SK-N-SH (cell line): ENCODE data around the gene FAM78B. TPM values are rescaled to one million over a fixed set of nuclear protein-coding genes. Genes with fewer than 3 reads are reported as not detected.

Experiments
- CTCF ChIA-PET: fragments of 300-600, 350-600 bp; formaldehyde crosslinking; extraction: SDS; loops from one replicate; lab custom pipeline; 2021; lab: Yijun Ruan, JAX
- POLR2A ChIA-PET: fragments of 350-600 bp; sonication (Branson Sonifier 250); formaldehyde crosslinking; extraction: SDS; loops from one replicate; lab custom pipeline; 2020; ENCODE audit warnings: antibody characterized with exemption, inconsistent platforms; lab: Yijun Ruan, JAX
- DNase-seq: peaks from one replicate; pipeline ENCODE4 v3.0.0; 2012
- H2AFZ ChIP-seq: fragments of 200-600 bp; sonication (generic); 2 replicates; pipeline ENCODE4 v1.8.1; 2016; ENCODE audit warnings: antibody characterized with exemption, mild to moderate bottlenecking, low read depth
- H3F3A ChIP-seq: fragments of 200-600 bp; sonication (generic); replicated peaks from 2 replicates; pipeline ENCODE3; 2016; ENCODE audit warnings: antibody characterized with exemption, mild to moderate bottlenecking; ENCODE audit not compliant: insufficient read depth
- H3K27ac ChIP-seq, 2 experiments: fragments of 200-500 bp in 1 of 2; fragments of 200-600 bp in 1 of 2; sonication (Bioruptor generic) in 1 of 2; sonication (generic), shearing (Covaris generic) in 1 of 2; 2 replicates each; pipeline versions ENCODE4 v1.5.1 to v1.6.1; 2014 to 2016; ENCODE audit warnings: low read depth in 2 of 2, inconsistent platforms in 1 of 2, low read length in 1 of 2, mild to moderate bottlenecking in 1 of 2, mixed read lengths in 1 of 2
- H3K27me3 ChIP-seq: fragments of 200-600 bp; sonication (generic), shearing (Covaris generic); 2 replicates; pipeline ENCODE4 v1.6.1; 2016; ENCODE audit warnings: mixed run types; ENCODE audit not compliant: insufficient read depth
- H3K36me3 ChIP-seq, 2 experiments: fragments of 200-500 bp in 1 of 2; fragments of 200-600 bp in 1 of 2; sonication (Bioruptor generic) in 1 of 2; sonication (generic) in 1 of 2; replicated peaks in 1 of 2; 2 replicates each; pipeline versions ENCODE3 to v1.5.1; 2014 to 2016; ENCODE audit warnings: low read length in 1 of 2, mild to moderate bottlenecking in 1 of 2; ENCODE audit not compliant: insufficient read depth in 2 of 2, control insufficient read depth in 1 of 2
- H3K4me1 ChIP-seq, 2 experiments: fragments of 200-500 bp in 1 of 2; fragments of 200-600 bp in 1 of 2; sonication (Bioruptor generic) in 1 of 2; sonication (generic), shearing (Covaris generic) in 1 of 2; 2 replicates each; pipeline versions ENCODE4 v1.5.1 to v1.6.1; 2014 to 2016; ENCODE audit warnings: low read depth in 1 of 2, low read length in 1 of 2, mixed run types in 1 of 2; ENCODE audit not compliant: insufficient read depth in 2 of 2, control insufficient read depth in 1 of 2
- H3K4me2 ChIP-seq: fragments of 200-600 bp; sonication (generic), shearing (Covaris generic); 2 replicates; pipeline ENCODE4 v1.6.1; 2017; ENCODE audit warnings: mixed run types
- H3K4me3 ChIP-seq, 2 experiments: fragments of 200-500 bp in 1 of 2; fragments of 200-600 bp in 1 of 2; sonication (Bioruptor generic) in 1 of 2; sonication (generic), shearing (Covaris generic) in 1 of 2; 2 replicates each; pipeline versions ENCODE4 v1.5.1 to v1.8.1; 2014 to 2016; ENCODE audit warnings: low read depth in 2 of 2, inconsistent platforms in 1 of 2, low read length in 1 of 2, mild to moderate bottlenecking in 1 of 2, mixed read lengths in 1 of 2, moderate library complexity in 1 of 2
- H3K79me2 ChIP-seq: fragments of 200-600 bp; sonication (generic); 2 replicates; pipeline ENCODE4 v1.8.1; 2017; ENCODE audit warnings: mild to moderate bottlenecking; ENCODE audit not compliant: insufficient read depth
- H3K9ac ChIP-seq: fragments of 200-600 bp; sonication (generic); 2 replicates; pipeline ENCODE4 v1.6.1; 2017; ENCODE audit warnings: mixed run types
- H3K9me2 ChIP-seq: fragments of 200-600 bp; sonication (generic); 2 replicates; pipeline ENCODE4 v1.6.1; 2017; ENCODE audit warnings: mixed run types
- H3K9me3 ChIP-seq: fragments of 200-600 bp; sonication (generic); 2 replicates; pipeline ENCODE4 v1.6.1; 2017; ENCODE audit warnings: mixed run types, mild to moderate bottlenecking, moderate library complexity
- H4K20me1 ChIP-seq: fragments of 200-600 bp; sonication (generic); 2 replicates; pipeline ENCODE4 v1.6.1; 2017; ENCODE audit warnings: mild to moderate bottlenecking, mixed run types; ENCODE audit not compliant: insufficient read depth
- CHD2 ChIP-seq: fragments of 150-350 bp; IDR thresholded peaks from 2 replicates; pipeline ENCODE4 v1.6.1; 2018; ENCODE audit warnings: low read length; ENCODE audit not compliant: partially characterized antibody
- ELF1 ChIP-seq: IDR thresholded peaks from 2 replicates; pipeline ENCODE4 v1.4.0; 2012
- EZH2phosphoT487 ChIP-seq: fragments of 200-600 bp; sonication (generic); IDR thresholded peaks from 2 replicates; pipeline ENCODE4 v1.6.1; 2017; ENCODE audit warnings: low read depth, mixed run types, mild to moderate bottlenecking, antibody characterized with exemption, moderate library complexity, borderline replicate concordance
- FOSL2 ChIP-seq: IDR thresholded peaks from 2 replicates; pipeline ENCODE4 v1.4.0; 2012; ENCODE audit warnings: low read depth, mild to moderate bottlenecking, moderate library complexity, borderline replicate concordance
- FOXJ3 ChIP-seq: sonication (generic); formaldehyde crosslinking; IDR thresholded peaks from 2 replicates; pipeline ENCODE4 v1.5.1; 2020; ENCODE audit warnings: mild to moderate bottlenecking, missing genetic modification reagents
- GABPA ChIP-seq: IDR thresholded peaks from 2 replicates; pipeline ENCODE4 v1.4.0; 2012; ENCODE audit warnings: low read depth, mild to moderate bottlenecking
- GATA2 ChIP-seq: sonication (generic); formaldehyde crosslinking; IDR thresholded peaks from 2 replicates; pipeline ENCODE4 v1.5.0; 2020; ENCODE audit warnings: mild to moderate bottlenecking, missing genetic modification reagents
- PBX3 ChIP-seq: IDR thresholded peaks from 2 replicates; pipeline ENCODE4; 2012
- RFX5 ChIP-seq: IDR thresholded peaks from 2 replicates; pipeline ENCODE4 v1.6.1; 2012; ENCODE audit warnings: mild to moderate bottlenecking, improper control_type of control experiment, low read length
- RXRA ChIP-seq: IDR thresholded peaks from 2 replicates; pipeline ENCODE4 v1.4.0; 2012; ENCODE audit warnings: low read depth, mild to moderate bottlenecking, borderline replicate concordance
- TAF1 ChIP-seq: IDR thresholded peaks from 2 replicates; pipeline ENCODE4 v1.6.1; 2012; ENCODE audit warnings: low read depth, mild to moderate bottlenecking, low read length, moderate library complexity, borderline replicate concordance
- TCF12 ChIP-seq: IDR thresholded peaks from 2 replicates; pipeline ENCODE4 v1.4.0; 2012
- YY1 ChIP-seq: IDR thresholded peaks from 2 replicates; pipeline ENCODE4 v1.4.0; 2012; ENCODE audit warnings: low read depth, mild to moderate bottlenecking
- WGBS: methylation state at CpG from one replicate; pipeline ENCODE4 v1.1.6; 2017; ENCODE audit warnings: low lambda C conversion rate; 5-methylcytosine and 5-hydroxymethylcytosine counted together
- polyA plus RNA-seq, 3 experiments: library from polyadenylated mRNA; depleted of rRNA; stranded (reverse); fragments of >200 nt; gene quantifications; 2 replicates each; pipeline ENCODE4 v1.2.3, GENCODE V29; 2012
- TF ChIP-seq, protein P1 (sequence below): fragments of 150-350 bp; IDR thresholded peaks from 2 replicates; pipeline ENCODE4 v1.6.1; 2016; ENCODE audit warnings: mild to moderate bottlenecking, low read depth, low read length
- TF ChIP-seq, protein P2 (sequence below): IDR thresholded peaks from 2 replicates; pipeline ENCODE4 v1.4.0; 2012; ENCODE audit warnings: low read depth, borderline replicate concordance
- TF ChIP-seq, protein P3 (sequence below): IDR thresholded peaks from 2 replicates; pipeline ENCODE4 v1.4.0; 2012; ENCODE audit warnings: low read depth
- TF ChIP-seq, protein P4 (sequence below): IDR thresholded peaks from 2 replicates; pipeline ENCODE4 v1.4.0; 2012; ENCODE audit warnings: low read depth, borderline replicate concordance

The FAM78B gene
- polyA plus RNA-seq, 1 of the 3 experiments (the other 2 are of a cell fraction): 0.36 TPM

DNA sequence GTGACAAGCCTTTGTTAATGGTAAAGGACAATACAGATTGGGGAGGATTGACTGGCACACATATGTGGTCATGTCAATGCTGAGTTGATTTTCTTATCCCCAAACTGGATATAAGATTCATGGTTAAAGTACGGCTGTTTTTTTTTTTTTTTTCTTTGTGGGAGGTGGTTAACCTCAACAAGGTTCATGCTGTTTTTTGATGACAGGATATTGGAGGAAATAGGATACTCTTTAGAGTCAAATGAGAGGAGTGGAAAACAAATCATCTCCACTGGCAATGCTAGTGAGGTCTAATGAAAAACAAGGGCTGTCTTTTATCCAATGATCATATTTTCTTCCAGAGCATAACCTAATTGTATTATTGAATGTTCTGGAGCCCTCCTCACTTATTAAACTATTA lies 140.2 kb downstream of the FAM78B start:
- WGBS: 5% methylated on average over 1 of the region's 1 CpG
- Histone ChIP-seq H3K36me3 (no peaks in the 10 kb centered on the region), H3K4me1 (no peaks in the 10 kb centered on the region; a peak in 1 of 4 replicates), H4K20me1 (no peaks in the 10 kb centered on the region), H3K27me3 (no peaks in the 10 kb centered on the region), H3K9ac (no peak overlapping the region), H2AFZ (no peak overlapping the region), H3K9me3 (no peaks in the 10 kb centered on the region), H3K79me2 (no peaks in the 10 kb centered on the region), H3F3A (no peaks in the 10 kb centered on the region), H3K27ac (no peak overlapping the region), H3K9me2 (no peaks in the 10 kb centered on the region), H3K4me2 (no peak overlapping the region), H3K4me3 (no peak overlapping the region)
- ChIA-PET POLR2A (no interaction called here), CTCF (no interaction called here)
- DNase-seq: no peak
- TF ChIP-seq, protein P1, sequence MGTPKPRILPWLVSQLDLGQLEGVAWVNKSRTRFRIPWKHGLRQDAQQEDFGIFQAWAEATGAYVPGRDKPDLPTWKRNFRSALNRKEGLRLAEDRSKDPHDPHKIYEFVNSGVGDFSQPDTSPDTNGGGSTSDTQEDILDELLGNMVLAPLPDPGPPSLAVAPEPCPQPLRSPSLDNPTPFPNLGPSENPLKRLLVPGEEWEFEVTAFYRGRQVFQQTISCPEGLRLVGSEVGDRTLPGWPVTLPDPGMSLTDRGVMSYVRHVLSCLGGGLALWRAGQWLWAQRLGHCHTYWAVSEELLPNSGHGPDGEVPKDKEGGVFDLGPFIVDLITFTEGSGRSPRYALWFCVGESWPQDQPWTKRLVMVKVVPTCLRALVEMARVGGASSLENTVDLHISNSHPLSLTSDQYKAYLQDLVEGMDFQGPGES: no peak
- TF ChIP-seq GATA2 (no peak), RXRA (no peak), GABPA (no peak), YY1 (no peak), ELF1 (no peak), TCF12 (no peak), PBX3 (no peak), TAF1 (no peak), CHD2 (no peak), FOSL2 (no peak), FOXJ3 (CRISPR knock-in tag) (no peak), EZH2phosphoT487 (no peak), RFX5 (no peak)
- TF ChIP-seq, protein P2, sequence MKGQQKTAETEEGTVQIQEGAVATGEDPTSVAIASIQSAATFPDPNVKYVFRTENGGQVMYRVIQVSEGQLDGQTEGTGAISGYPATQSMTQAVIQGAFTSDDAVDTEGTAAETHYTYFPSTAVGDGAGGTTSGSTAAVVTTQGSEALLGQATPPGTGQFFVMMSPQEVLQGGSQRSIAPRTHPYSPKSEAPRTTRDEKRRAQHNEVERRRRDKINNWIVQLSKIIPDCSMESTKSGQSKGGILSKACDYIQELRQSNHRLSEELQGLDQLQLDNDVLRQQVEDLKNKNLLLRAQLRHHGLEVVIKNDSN: no peak
- TF ChIP-seq, protein P3, sequence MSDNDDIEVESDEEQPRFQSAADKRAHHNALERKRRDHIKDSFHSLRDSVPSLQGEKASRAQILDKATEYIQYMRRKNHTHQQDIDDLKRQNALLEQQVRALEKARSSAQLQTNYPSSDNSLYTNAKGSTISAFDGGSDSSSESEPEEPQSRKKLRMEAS: no peak
- TF ChIP-seq, protein P4, sequence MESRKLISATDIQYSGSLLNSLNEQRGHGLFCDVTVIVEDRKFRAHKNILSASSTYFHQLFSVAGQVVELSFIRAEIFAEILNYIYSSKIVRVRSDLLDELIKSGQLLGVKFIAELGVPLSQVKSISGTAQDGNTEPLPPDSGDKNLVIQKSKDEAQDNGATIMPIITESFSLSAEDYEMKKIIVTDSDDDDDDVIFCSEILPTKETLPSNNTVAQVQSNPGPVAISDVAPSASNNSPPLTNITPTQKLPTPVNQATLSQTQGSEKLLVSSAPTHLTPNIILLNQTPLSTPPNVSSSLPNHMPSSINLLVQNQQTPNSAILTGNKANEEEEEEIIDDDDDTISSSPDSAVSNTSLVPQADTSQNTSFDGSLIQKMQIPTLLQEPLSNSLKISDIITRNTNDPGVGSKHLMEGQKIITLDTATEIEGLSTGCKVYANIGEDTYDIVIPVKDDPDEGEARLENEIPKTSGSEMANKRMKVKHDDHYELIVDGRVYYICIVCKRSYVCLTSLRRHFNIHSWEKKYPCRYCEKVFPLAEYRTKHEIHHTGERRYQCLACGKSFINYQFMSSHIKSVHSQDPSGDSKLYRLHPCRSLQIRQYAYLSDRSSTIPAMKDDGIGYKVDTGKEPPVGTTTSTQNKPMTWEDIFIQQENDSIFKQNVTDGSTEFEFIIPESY: no peak
